ENCODE measurements around the gene TEX22.

TEX22 gene

DNA sequence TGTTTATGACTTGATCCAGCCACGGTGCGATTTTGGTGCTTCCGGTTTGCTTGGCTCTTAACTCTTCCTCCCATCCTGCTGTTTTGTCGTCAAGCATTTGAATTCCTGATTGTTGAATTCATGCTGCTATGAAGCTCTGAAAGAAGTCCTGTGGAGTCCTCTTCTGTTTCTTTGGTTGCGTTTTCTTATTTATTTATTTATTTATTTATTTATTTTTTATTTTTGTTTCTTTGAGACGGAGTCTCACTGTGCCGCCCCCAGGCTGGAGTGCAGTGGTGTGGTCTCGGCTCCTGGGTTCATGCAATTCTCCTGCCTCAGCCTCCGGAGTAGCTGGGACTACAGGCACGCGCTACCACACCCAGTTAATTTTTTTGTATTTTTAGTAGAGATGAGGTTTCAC is 18.3 kb downstream of the TEX22 start:
- no peak for DNase-seq (ENCODE audit: low read depth)
- no peak overlapping the region for H3K4me3 ChIP-seq (ENCODE audit: control insufficient read depth, low read depth, low read length)
- no peak for TF ChIP-seq CTCF (IDR thresholded peaks at IDR 0.05; ENCODE audit: control insufficient read depth, insufficient read depth, low read depth, low read length, missing control alignments)

- no peak for DNase-seq (ENCODE audit: low read depth)
- no peak overlapping the region for H3K4me3 ChIP-seq (ENCODE audit: control insufficient read depth, low read depth, low read length)
- no peak for TF ChIP-seq CTCF (IDR thresholded peaks at IDR 0.05; ENCODE audit: control insufficient read depth, insufficient read depth, low read depth, low read length, missing control alignments)
Observed at GRCh38 chr14:105417690-105418121, 19.4 kb downstream of the TEX22 start.

DNA sequence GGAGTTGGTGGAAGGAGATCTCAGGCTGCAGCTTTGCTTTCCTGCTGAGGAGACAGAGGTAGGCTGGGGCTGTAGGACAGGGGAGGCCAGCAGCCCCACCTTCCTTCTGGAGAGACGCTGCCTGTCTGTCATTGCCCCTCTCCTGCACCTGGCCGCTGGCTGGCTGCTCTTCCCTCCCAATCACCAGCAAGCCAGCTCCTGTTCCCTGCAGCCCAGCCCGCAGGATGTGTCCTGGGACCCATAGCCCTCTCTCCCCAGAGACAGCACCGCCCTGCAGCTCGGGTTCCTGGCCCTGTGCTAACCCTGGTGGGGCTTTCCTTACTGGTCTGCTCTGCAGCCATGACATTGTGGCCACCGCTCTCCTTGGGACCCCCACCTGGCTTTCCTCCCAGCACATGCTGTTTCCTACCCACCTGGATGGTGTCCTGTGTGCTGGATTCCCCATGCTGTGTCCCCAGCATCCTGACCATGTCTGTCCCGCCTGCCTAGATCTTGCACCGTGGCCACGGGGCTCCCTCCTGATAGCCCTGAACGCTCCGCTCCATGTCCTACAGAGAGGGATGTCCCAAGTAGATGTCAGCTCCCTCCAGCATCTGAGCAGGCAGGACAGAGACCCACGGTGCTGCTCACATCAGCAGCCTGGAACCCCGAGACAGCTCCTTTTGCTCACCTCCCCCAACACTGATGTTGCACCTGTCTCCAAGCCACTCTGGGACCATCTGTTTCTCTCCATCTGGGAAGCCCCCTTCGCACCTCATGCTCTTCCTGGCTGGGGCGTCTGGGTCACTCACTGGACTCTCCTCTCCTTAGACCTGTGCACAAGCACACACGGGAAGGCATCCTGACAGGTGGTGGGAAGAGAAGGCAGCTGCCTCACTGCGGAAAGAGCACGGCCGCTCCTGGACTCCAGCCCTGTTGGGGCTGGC is 20.2 kb downstream of the TEX22 start:
- peak overlapping the region; percentile 70 for H3K4me3 ChIP-seq (ENCODE audit: control insufficient read depth, low read depth, low read length)
- no peak for TF ChIP-seq CTCF (IDR thresholded peaks at IDR 0.05; ENCODE audit: control insufficient read depth, insufficient read depth, low read depth, low read length, missing control alignments)
- no peak for DNase-seq (ENCODE audit: low read depth)

DNA sequence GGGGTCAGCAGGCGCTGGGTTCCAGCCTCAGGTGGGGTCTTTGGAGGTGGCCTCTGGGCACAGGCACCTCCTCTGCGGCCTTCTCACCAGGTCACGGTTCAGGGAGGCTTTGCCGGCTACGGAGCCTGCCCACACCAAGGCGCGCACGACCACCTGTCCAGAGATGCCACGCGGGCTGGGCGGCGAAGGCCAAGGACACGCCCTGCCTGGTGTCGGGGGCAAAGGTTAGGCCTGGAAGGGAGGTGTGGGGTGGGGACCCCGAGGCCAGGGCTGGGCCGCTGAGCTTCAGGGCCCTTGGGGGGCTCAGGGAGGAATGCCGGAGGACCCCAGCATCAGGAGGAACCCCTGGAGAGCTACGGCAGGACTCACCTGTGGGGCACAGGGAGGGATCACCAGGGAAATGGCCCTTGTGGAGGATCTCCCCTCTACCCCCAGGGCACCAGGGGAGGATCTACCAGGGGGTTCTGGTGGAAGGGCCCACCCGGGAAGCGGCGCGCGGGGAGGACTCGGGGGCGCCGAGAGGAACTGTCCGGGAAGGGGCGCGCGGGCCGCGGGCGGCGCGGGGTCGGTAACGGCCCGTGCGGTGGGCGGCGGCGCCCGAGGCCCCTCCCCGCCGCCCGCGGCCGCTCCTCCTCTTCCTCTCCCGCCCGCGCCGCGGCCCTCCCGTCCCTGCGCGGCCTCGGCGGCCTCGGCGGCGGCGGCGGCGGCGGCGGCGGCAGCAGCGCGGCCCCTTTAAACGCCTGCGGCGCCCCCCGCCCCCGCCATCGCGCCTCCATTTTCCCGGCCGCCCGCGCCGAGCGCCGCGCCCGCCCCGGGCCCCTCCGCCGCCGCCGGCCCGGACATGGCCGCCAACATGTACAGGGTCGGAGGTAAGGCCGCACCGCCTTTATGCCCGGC is 21.1 kb downstream of the TEX22 start, which contains the start of gene MTA1:
Gene MTA1 (plus strand): TSS at position 633 of the 897 bp plus-strand sequence. CDS start 209 bp downstream, at position 842.
- DNase-seq (ENCODE audit: low read depth), result no peak
- peak within 1 kb of the TSS; percentile 82 for H3K4me3 ChIP-seq (ENCODE audit: control insufficient read depth, low read depth, low read length)
- TF ChIP-seq CTCF (IDR thresholded peaks at IDR 0.05; ENCODE audit: control insufficient read depth, insufficient read depth, low read depth, low read length, missing control alignments), result no peak

DNA sequence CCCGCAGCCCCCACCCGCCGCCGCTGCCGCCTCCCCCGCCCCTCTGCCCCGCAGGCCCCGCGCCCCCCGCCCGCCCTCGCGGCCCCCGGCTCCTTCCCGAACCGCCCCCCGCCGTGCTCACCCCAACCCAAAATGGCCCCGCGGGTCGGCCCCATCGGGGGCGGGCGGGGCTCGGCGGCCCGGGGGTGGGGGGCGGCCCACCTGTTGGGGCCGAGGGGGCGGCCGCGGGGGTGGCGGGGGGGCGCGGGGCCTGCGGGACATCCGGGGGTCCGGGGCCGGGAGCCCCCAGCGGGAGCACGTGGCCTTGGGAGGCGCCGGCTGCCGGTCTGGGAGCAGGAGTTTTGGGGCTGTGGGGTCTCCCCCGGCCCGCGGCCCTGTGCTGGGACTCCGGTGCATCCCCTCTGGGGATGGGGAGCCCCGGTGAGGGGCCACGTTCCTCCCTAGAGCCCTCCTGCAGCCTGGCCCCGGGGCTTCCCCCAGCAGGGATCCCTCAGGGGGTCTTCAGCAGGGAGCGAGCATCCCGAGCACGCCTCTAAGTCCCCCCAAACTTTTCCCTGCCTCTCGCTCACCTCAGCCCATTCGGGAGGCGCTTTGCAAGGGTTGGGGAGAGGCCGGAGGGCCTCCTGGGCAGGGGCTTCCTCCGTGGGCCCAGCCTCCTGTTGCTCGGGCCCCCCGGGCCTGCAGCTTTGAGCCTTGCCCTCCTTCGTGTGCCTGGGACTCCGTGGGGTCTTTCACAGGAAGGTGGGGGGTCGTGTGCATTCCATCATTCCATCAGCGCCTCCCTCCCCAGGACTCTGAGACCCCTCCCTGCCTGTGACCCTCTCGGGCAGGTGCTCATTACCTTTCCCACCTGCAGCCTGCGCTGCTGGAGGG is 22.0 kb downstream of the TEX22 start:
- no peak for DNase-seq (ENCODE audit: low read depth)
- peak overlapping the region; percentile 82 for H3K4me3 ChIP-seq (ENCODE audit: control insufficient read depth, low read depth, low read length)
- TF ChIP-seq CTCF (IDR thresholded peaks at IDR 0.05; ENCODE audit: control insufficient read depth, insufficient read depth, low read depth, low read length, missing control alignments), result no peak

Data from AG09309 (cell line).